CD4-positive, alpha-beta memory T cell (primary cell): ENCODE results near the gene STK32C. TPM values are rescaled to one million over a fixed set of nuclear protein-coding genes. Genes with fewer than 3 reads are reported as not detected.

Experiments
- CTCF ChIA-PET: fragments of 350-600 bp; sonication (Branson Sonifier 250); formaldehyde crosslinking; loops from one replicate; lab custom pipeline; 2021; ENCODE audit warnings: inconsistent platforms; ENCODE audit not compliant: partially characterized antibody; lab: Charles Lee
- POLR2A ChIA-PET: fragments of 350-600 bp; sonication (Branson Sonifier 250); formaldehyde crosslinking; loops from one replicate; lab custom pipeline; 2021; ENCODE audit not compliant: partially characterized antibody; lab: Charles Lee
- DNase-seq, 5 donors: peaks; one replicate each; pipeline versions ENCODE4 v3.0.0 to v3.0.0-alpha.2; 2020 to 2022; ENCODE audit warnings: mixed read lengths in 1 of 5
- H3K27ac ChIP-seq: one replicate; pipeline ENCODE4 v1.7.0; 2013; ENCODE audit warnings: low read depth, low read length
- H3K27me3 ChIP-seq: 2 replicates; pipeline ENCODE4 v1.7.0; 2013; ENCODE audit warnings: mild to moderate bottlenecking, low read length, moderate library complexity; ENCODE audit not compliant: insufficient read depth
- H3K36me3 ChIP-seq: 2 replicates; pipeline ENCODE4 v1.7.0; 2013; ENCODE audit warnings: mild to moderate bottlenecking, low read length, moderate library complexity; ENCODE audit not compliant: insufficient read depth
- H3K4me1 ChIP-seq: 2 replicates; pipeline ENCODE4 v1.7.0; 2013; ENCODE audit warnings: mild to moderate bottlenecking, low read length, moderate library complexity; ENCODE audit not compliant: insufficient read depth
- H3K4me3 ChIP-seq, 2 donors: one replicate each; pipeline ENCODE4 v1.7.0; 2013; ENCODE audit warnings: low read length in 2 of 2, mild to moderate bottlenecking in 1 of 2
- H3K9me3 ChIP-seq, 2 donors: one replicate each; pipeline ENCODE4 v1.7.0; 2013; ENCODE audit warnings: low read length in 2 of 2, control low read depth in 1 of 2; ENCODE audit not compliant: control insufficient read depth in 1 of 2
- H3K27ac Mint-ChIP-seq, 7 donors: one replicate each; pipeline ENCODE4 v1.8.0; 2020 to 2021; ENCODE audit warnings: mixed read lengths in 7 of 7, mild to moderate bottlenecking in 6 of 7, inconsistent platforms in 3 of 7, moderate library complexity in 3 of 7
- H3K27me3 Mint-ChIP-seq, 2 donors: one replicate each; pipeline ENCODE4 v1.8.0; 2020 to 2021; ENCODE audit warnings: mixed read lengths in 2 of 2
- H3K36me3 Mint-ChIP-seq, 2 donors: one replicate each; pipeline ENCODE4 v1.8.0; 2020 to 2021; ENCODE audit warnings: mixed read lengths in 2 of 2, inconsistent platforms in 1 of 2, mild to moderate bottlenecking in 1 of 2
- H3K4me1 Mint-ChIP-seq, 4 donors: one replicate each; pipeline ENCODE4 v1.8.0; 2020 to 2021; ENCODE audit warnings: mixed read lengths in 4 of 4, mild to moderate bottlenecking in 1 of 4
- H3K4me3 Mint-ChIP-seq, 8 donors: one replicate each; pipeline ENCODE4 v1.8.0; 2020 to 2021; ENCODE audit warnings: mixed read lengths in 8 of 8, mild to moderate bottlenecking in 7 of 8, moderate library complexity in 6 of 8, inconsistent platforms in 3 of 8
- H3K9me3 Mint-ChIP-seq, 8 donors: one replicate each; pipeline ENCODE4 v1.8.0; 2020 to 2021; ENCODE audit warnings: mixed read lengths in 8 of 8, mild to moderate bottlenecking in 5 of 8, inconsistent platforms in 3 of 8, moderate library complexity in 1 of 8
- intact Hi-C: fragments of 100-400 bp; cut with micrococcal nuclease; formaldehyde crosslinking; loops from one replicate; pipeline ENCODE4 v1.15.1; 2023
- polyA plus RNA-seq, 2 donors: library from polyadenylated mRNA; unstranded; fragments of 300-500 nt; fragmentation: Illumina TruSeq; gene quantifications; one replicate each; pipeline ENCODE4 v1.2.3, GENCODE V29; 2021
- total RNA-seq, 2 experiments: library from RNA; stranded (reverse); gene quantifications; one replicate each; pipeline ENCODE4 v1.2.3, GENCODE V29; 2021

The STK32C gene
- total and polyA plus RNA-seq, 4 experiments from 2014 or later, result 7.5 to 14.7 (median 10.6) TPM

DNA sequence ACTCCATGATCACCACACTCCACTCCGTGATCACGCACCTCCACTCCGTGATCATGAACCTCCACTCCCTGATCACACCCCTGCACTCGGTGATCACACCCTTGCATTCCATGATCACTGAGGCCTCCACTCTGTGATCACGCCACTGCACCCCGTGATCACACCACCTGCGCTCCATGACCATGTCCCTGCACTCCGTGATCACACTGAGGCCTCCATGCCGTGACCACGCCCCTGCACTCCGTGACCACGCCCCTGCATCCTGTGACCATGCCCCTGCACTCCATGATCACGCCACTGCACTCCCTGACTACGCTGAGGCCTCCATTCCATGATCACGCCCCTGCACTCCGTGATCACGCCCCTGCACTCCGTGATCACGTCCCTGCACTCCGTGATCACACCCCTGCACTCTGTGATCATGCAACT is 27.1 kb downstream of the STK32C start:
- Mint-ChIP-seq H3K9me3 (peaks cover 0 to 2% (median 0%) of the 10 kb centered on the region in 8 donors), H3K4me1 (peaks cover 2 to 8% (median 7%) of the 10 kb centered on the region in 4 donors), H3K4me3 (no peak overlapping the region), H3K36me3 (no peaks in the 10 kb centered on the region), H3K27ac (peak overlapping the region in 1 of 7 donors; percentile 22), H3K27me3 (no peaks in the 10 kb centered on the region)
- Histone ChIP-seq H3K36me3 (no peaks in the 10 kb centered on the region), H3K27ac (no peak overlapping the region), H3K27me3 (no peaks in the 10 kb centered on the region), H3K4me3 (no peak overlapping the region), H3K9me3 (no peaks in the 10 kb centered on the region), H3K4me1 (no peaks in the 10 kb centered on the region)
- ChIA-PET CTCF (no interaction called here), POLR2A (no interaction called here)
- intact Hi-C loops, result no loop called here
- no peak for DNase-seq

DNA sequence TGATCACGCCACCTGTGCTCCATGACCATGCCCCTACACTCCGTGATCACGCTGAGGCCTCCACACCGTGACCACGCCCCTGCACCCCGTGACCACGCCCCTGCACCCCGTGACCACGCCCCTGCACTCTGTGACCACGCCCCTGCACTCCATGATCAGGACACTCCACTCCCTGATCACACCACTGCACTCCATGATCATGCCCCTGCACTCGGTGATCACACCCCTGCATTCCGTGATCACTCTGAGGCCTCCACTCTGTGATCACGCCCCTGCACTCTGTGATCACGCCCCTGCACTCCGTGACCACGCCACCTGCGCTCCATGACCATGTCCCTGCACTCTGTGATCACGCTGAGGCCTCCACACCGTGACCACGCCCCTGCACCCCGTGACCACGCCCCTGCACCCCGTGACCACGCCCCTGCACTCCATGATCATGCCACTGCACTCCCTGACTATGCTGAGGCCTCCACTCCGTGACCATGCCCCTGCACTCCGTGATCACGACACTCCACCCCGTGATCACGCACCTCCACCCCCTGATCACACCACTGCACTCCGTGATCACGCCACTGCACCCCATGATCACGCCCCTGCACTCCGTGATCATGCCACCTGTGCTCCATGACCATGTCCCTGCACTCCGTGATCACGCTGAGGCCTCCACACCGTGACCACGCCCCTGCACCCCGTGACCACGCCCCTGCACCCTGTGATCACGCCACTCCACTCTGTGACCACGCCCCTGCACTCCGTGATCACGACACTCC is 27.7 kb downstream of the STK32C start:
- Histone ChIP-seq H3K4me3 (no peak overlapping the region), H3K4me1 (no peaks in the 10 kb centered on the region), H3K27ac (no peak overlapping the region), H3K9me3 (no peaks in the 10 kb centered on the region), H3K36me3 (no peaks in the 10 kb centered on the region), H3K27me3 (no peaks in the 10 kb centered on the region)
- no peak for DNase-seq
- H3K4me3 Mint-ChIP-seq, result no peak overlapping the region
- no peaks in the 10 kb centered on the region for H3K36me3 Mint-ChIP-seq
- ChIA-PET POLR2A (no interaction called here), CTCF (no interaction called here)
- H3K9me3 Mint-ChIP-seq, result peaks cover 0 to 2% (median 0%) of the 10 kb centered on the region in 8 donors
- intact Hi-C loops, result no loop called here
- peaks cover 0 to 8% (median 5%) of the 10 kb centered on the region in 4 donors for H3K4me1 Mint-ChIP-seq
- no peaks in the 10 kb centered on the region for H3K27me3 Mint-ChIP-seq
- H3K27ac Mint-ChIP-seq, result peak overlapping the region in 1 of 7 donors; percentile 66

DNA sequence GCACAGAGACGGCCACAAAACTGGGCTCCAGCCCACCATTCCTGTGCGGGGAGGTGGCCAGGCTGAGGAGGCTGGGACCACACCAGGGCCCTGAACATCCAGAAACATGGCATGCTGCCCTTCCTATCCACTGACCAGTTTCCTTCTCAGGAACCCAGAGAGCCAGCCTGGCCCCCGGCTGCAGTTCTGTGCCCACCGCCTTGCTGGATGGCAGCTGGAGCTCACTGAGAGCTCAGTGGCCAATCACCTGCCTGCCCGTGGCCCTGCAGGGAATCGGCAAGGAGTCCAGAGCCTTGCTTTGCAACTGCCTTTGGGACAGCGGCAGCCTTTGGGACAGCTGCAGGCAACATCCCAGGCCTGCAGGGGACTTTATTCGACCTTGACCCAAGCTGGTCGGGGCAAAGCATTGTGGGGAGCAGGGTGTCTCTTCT is 30.4 kb downstream of the STK32C start:
- Histone ChIP-seq H3K27ac (no peak overlapping the region), H3K4me3 (no peak overlapping the region), H3K4me1 (no peaks in the 10 kb centered on the region), H3K36me3 (no peaks in the 10 kb centered on the region), H3K9me3 (no peaks in the 10 kb centered on the region), H3K27me3 (no peaks in the 10 kb centered on the region)
- Mint-ChIP-seq H3K9me3 (peaks cover 0 to 2% (median 0%) of the 10 kb centered on the region in 8 donors), H3K27me3 (no peaks in the 10 kb centered on the region), H3K4me3 (no peak overlapping the region), H3K27ac (no peak overlapping the region), H3K36me3 (no peaks in the 10 kb centered on the region), H3K4me1 (peaks cover 2 to 13% (median 7%) of the 10 kb centered on the region in 4 donors)
- CTCF ChIA-PET, result interaction anchor here (1.6 kb wide), 1 partner anchor 11 kb away, joined by 4 read pairs; no protein-coding TSS in a partner anchor
- DNase-seq, result no peak
- intact Hi-C loops, result no loop called here
- POLR2A ChIA-PET, result no interaction called here

DNA sequence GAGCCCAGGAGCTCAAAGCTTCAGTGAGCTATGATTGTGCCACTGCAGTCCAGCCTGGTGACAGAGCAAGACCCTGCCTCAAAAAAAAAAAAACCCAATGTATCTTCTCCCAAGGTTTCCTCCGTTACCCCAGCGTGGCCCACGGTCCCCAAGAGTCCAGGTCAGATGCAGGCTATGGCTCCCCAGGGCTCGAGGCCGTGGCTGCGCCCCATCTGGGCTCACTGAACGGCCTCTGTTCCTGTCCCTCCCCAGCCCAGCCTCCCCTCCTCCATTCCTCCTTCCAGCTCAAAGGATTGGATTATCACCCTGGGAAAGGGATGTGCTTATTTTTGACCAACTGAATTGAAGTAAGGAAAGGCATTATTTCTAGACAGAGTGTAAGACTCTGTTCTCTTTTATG is 31.0 kb downstream of the STK32C start:
- H3K27ac ChIP-seq, result no peak overlapping the region
- no peaks in the 10 kb centered on the region for H3K27me3 ChIP-seq
- H3K4me3 ChIP-seq, result no peak overlapping the region
- POLR2A ChIA-PET, result no interaction called here
- H3K9me3 Mint-ChIP-seq, result peaks cover 0 to 2% (median 0%) of the 10 kb centered on the region in 8 donors
- no peaks in the 10 kb centered on the region for H3K4me1 ChIP-seq
- no peaks in the 10 kb centered on the region for H3K9me3 ChIP-seq
- no peaks in the 10 kb centered on the region for H3K36me3 Mint-ChIP-seq
- H3K4me1 Mint-ChIP-seq, result peaks cover 2 to 13% (median 7%) of the 10 kb centered on the region in 4 donors
- CTCF ChIA-PET, result interaction anchor here (1.6 kb wide), 1 partner anchor 11 kb away, joined by 4 read pairs; no protein-coding TSS in a partner anchor
- no peak overlapping the region for H3K27ac Mint-ChIP-seq
- no peaks in the 10 kb centered on the region for H3K27me3 Mint-ChIP-seq
- no peaks in the 10 kb centered on the region for H3K36me3 ChIP-seq
- no peak for DNase-seq
- intact Hi-C loops, result no loop called here
- H3K4me3 Mint-ChIP-seq, result no peak overlapping the region

DNA sequence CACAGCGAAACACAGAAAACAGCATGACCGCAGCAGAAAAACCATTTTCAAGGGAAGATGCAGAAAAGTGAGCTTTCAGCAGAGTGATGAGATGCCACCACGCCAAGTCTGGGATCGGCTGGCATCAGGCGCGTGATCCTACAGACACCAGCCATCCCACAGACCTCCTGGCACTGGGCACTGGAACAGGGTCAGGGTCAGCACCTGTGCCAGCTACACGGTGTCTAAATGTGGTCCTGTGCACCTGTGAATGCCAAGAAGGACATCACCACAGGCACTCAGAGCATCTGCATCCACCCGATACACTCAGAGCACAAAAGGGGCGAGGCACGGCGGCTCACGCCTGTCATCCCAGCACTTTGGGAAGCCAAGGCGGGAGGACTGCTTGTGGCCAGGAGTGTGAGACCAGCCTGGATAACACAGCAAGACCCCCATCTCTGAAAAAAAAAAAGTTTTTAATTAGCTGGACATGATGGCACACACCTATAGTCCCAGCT is 31.5 kb downstream of the STK32C start:
- H3K27ac ChIP-seq, result no peak overlapping the region
- DNase-seq, result no peak
- H3K27ac Mint-ChIP-seq, result no peak overlapping the region
- ChIA-PET CTCF (interaction anchor here (1.6 kb wide), 1 partner anchor 12 kb away, joined by 4 read pairs; no protein-coding TSS in a partner anchor), POLR2A (no interaction called here)
- H3K27me3 ChIP-seq, result no peaks in the 10 kb centered on the region
- no peak overlapping the region for H3K4me3 Mint-ChIP-seq
- H3K9me3 ChIP-seq, result no peaks in the 10 kb centered on the region
- no peaks in the 10 kb centered on the region for H3K4me1 ChIP-seq
- intact Hi-C loops, result no loop called here
- H3K4me3 ChIP-seq, result no peak overlapping the region
- H3K27me3 Mint-ChIP-seq, result no peaks in the 10 kb centered on the region
- H3K4me1 Mint-ChIP-seq, result peaks cover 2 to 13% (median 7%) of the 10 kb centered on the region in 4 donors
- peaks cover 0 to 2% (median 0%) of the 10 kb centered on the region in 8 donors for H3K9me3 Mint-ChIP-seq
- H3K36me3 Mint-ChIP-seq, result no peaks in the 10 kb centered on the region
- H3K36me3 ChIP-seq, result no peaks in the 10 kb centered on the region

DNA sequence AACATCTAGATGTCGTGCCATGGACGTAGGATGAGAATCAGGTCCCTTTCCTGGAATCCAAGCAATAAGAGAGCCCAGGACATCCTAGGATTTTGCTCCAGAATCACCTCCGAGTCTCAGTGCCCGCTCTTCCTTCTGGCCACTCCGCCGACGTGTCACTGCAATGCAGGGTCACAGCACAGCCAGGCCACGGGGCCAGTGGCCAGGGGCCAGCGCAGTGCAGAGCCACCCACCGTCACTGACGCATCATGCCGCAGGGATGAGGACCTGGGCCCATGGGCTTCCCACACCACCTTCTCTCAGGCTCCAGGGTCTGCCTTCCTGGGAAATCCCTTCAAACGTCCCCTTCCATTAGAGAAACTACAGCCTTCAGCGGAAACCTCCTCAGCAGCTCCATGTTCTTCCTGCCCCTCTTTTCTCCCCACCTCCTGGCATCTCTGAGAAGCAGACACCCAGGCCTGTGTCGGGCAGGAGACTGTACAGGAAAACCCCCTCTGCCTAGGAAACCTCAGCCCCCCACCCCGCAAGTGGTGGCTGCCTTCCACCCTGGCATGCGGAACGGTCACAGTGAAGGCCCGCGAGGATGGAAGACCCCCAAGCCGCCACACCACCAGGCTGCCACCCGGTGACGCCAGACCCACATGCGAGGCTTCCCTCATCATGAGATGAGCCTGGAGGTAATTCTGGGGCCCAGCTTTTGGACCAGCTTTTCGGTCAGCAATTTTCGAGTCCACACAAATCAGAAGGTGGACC is 32.1 kb downstream of the STK32C start:
- H3K27me3 ChIP-seq, result no peaks in the 10 kb centered on the region
- H3K9me3 ChIP-seq, result no peaks in the 10 kb centered on the region
- Mint-ChIP-seq H3K9me3 (peaks cover 0 to 2% (median 0%) of the 10 kb centered on the region in 8 donors), H3K36me3 (no peaks in the 10 kb centered on the region), H3K27me3 (no peaks in the 10 kb centered on the region), H3K4me1 (peaks cover 2 to 7% (median 4%) of the 10 kb centered on the region in 4 donors), H3K27ac (no peak overlapping the region), H3K4me3 (no peak overlapping the region)
- CTCF ChIA-PET, result interaction anchor here (1.6 kb wide), 1 partner anchor 13 kb away, joined by 4 read pairs; no protein-coding TSS in a partner anchor
- intact Hi-C loops, result no loop called here
- POLR2A ChIA-PET, result no interaction called here
- H3K4me1 ChIP-seq, result no peaks in the 10 kb centered on the region
- DNase-seq, result no peak
- H3K27ac ChIP-seq, result no peak overlapping the region
- H3K36me3 ChIP-seq, result no peaks in the 10 kb centered on the region
- no peak overlapping the region for H3K4me3 ChIP-seq

DNA sequence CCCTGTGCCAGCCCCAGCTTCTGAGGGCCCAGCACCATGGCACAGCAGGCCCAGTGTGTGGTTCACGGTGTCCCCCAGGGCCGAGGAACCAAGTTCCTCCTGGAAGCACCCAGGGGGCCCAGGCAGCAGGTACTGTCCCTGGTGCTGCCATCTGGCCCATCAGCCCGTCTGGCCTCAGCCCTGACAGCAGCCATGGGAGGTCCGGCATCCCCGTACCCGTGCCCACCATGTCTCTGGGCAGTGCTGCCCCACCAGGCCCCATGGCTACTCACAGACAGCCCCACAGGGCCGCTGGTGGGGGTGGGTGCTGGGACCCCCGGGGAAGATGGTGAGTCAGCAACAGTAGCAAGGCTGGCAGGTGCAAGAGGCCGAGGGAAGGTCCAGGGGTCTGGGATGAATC is 32.8 kb downstream of the STK32C start:
- intact Hi-C loops, result no loop called here
- CTCF ChIA-PET, result no interaction called here
- DNase-seq, result no peak

More for the DNA sequence above, 32.8 kb downstream of the STK32C start:
- H3K36me3 ChIP-seq, result no peaks in the 10 kb centered on the region
- no peak overlapping the region for H3K27ac ChIP-seq
- H3K9me3 Mint-ChIP-seq, result peaks cover 0 to 2% (median 0%) of the 10 kb centered on the region in 8 donors
- no peaks in the 10 kb centered on the region for H3K27me3 Mint-ChIP-seq
- H3K4me1 Mint-ChIP-seq, result peaks cover 0 to 7% (median 4%) of the 10 kb centered on the region in 4 donors
- no peaks in the 10 kb centered on the region for H3K9me3 ChIP-seq
- H3K36me3 Mint-ChIP-seq, result no peaks in the 10 kb centered on the region
- no peaks in the 10 kb centered on the region for H3K4me1 ChIP-seq
- no peak overlapping the region for H3K27ac Mint-ChIP-seq
- no peak overlapping the region for H3K4me3 ChIP-seq
- H3K27me3 ChIP-seq, result no peaks in the 10 kb centered on the region
- POLR2A ChIA-PET, result no interaction called here
- H3K4me3 Mint-ChIP-seq, result no peak overlapping the region
